Left forelimb (tissue), 1 donor: ENCODE results near the gene CCR5.

Experiments used
- DNase-seq: peaks from one replicate; pipeline ENCODE4 v3.0.0-alpha.2; 2018; ENCODE audit warnings: low spot score

Gene CCR5

DNA sequence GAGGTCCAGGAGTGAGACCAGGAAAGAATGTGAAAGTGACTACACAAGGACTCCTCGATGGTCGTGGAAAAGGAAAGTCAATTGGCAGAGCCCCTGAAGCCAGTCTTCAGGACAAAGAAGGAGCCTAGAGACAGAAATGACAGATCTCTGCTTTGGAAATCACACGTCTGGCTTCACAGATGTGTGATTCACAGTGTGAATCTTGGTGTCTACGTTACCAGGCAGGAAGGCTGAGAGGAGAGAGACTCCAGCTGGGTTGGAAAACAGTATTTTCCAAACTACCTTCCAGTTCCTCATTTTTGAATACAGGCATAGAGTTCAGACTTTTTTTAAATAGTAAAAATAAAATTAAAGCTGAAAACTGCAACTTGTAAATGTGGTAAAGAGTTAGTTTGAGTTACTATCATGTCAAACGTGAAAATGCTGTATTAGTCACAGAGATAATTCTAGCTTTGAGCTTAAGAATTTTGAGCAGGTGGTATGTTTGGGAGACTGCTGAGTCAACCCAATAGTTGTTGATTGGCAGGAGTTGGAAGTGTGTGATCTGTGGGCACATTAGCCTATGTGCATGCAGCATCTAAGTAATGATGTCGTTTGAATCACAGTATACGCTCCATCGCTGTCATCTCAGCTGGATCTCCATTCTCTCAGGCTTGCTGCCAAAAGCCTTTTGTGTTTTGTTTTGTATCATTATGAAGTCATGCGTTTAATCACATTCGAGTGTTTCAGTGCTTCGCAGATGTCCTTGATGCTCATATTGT lies 10.8 kb upstream of the CCR5 start:
- no peak for DNase-seq

DNA sequence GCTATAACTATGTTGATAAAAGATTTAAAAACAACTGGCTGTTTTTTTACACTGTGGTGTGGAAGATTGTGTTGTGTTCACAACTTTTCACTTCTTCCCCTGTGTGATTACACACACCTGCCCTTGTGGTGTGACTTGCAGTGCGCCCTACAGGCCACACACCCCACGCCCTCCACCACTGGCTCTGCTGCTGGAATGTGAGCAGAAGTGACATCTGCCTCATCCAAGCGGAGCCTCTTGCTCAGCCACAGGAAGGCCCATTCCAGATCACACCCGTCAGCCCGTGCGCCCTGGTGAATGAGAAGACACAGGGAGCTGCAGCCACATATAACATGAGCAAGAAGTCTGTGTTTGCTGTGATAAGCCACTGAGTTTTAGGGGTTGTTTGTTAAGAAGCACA lies 9.8 kb upstream of the CCR5 start:
- no peak for DNase-seq

DNA sequence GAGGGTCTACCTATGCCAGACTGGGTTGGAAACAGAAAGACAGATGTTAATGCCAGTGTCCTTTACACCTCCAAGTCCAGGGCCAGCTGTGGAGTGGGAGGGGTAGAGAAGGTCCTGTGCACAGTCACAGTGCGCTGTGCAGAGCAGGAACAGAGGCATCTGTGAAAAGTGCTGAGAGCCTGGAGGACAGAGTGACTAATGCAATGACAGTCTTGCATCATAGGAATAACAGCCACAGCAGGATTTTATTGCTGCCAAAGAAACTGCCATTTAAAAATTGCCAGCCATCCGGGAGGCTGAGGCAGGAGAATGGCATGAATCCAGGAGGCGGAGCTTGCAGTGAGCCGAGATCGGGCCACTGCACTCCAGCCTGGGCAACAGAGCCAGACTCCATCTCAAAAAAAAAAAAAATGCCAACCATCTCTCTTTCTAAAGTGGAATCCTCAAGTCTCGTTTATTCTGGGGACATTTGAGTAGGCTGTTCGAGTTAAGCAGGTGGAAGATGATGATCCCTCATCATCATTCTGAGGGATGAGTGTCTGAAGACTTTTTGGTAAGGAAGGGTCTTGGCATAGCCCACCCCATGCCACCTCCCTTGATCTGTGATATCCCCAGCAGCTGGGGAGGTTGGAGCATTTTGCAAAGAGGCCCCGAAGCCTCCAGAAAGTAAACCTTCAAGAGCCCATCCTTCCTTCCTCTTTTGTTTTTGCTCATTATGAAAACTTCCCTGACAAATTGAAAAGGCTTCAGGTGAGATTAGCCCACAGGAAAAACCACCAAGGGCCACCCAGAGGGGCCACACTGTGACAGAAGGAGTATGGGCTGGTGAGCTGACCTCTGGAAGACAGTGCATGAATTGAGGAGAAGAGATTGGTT lies 9.1 kb upstream of the CCR5 start:
- DNase-seq, result no peak

DNA sequence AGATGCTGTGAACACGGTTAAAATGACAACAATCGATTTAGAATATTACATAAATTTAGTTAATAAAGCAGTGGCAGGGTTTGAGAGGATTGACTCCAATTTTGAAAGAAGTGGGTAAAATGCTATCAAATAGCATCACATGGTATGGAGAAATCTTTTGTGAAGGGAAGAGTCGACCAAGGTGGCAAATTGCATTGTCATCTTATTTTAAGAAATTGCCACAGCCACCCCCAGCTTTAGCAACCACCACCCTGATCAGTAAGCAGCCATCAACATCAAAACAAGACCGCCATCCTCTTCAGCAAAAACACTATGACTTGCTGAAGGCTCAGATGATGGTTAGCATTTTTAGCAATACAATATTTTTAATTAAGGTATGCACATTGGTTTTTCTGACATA lies 5.7 kb upstream of the CCR5 start:
- DNase-seq, result no peak

DNA sequence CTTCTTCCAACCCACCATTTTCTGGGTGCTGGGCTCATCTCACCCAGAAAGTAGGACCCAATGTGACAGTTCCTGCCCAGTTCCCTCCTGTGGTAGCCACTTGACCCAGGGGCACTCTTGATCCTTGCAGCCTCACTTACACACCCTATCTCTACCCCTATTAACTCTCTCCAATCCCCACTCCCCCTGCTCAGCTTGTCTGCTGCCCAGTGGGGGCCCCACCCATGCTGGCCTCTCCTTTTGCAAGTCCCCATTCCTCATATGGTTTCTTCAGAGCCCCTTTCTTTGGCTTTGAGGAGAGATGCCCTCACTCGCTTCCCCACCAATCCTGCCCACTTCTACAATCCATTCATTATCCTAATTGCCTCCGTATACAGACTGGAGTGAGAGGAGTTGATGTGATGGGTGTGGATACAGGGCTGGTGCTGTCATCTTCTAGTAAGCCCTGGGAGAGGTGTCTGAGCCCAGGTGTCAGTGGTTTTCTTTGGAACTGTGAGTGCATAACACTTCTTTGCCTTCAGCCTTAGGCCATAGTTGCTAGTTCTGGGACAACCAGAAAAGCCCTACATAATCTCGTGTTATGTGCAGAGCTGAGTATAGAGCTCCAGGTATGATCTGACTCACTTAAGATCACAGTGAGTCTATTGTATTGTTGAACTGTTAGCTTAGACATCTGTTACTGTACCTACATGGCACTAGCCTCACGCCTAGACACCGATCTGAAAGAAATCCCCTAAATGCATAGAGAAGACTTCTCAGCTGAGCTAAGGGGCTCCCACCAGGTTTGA lies 4.8 kb upstream of the CCR5 start:
- no peak for DNase-seq

DNA sequence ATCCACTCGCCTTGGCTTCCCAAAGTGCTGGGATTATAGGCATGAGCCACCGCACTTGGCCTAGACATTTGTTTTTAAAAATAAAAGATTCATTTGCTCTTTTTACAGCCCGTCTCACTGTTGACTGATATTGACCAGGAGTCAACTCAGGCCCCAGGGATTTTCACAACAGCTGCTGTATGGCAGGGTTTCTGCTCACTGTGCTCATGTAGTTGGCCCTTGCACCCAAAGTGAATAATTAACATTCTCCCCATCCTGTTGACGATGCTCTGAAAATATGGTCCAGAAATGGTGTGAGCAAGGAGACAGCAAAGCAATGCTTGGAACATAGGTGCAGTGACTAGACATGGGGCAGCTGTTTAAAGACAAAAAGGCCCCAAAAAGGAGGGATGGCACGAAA lies 2.9 kb upstream of the CCR5 start:
- DNase-seq, result no peak

DNA sequence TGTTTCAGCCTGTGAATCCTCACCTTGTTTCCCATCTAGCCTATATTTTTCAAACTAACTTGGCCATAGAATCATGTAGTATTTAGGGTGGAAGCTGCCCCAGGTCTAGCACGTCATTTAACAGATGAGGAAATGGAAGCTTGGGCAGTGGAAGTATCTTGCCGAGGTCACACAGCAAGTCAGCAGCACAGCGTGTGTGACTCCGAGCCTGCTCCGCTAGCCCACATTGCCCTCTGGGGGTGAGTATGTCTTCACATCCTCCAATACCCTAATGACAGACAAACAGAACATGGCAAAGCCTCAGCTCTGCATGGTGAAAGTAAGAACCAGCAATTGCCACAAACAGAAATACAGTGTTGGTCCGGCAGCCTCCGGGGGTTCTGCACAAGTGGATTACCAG lies 2.2 kb upstream of the CCR5 start:
- DNase-seq, result no peak

DNA sequence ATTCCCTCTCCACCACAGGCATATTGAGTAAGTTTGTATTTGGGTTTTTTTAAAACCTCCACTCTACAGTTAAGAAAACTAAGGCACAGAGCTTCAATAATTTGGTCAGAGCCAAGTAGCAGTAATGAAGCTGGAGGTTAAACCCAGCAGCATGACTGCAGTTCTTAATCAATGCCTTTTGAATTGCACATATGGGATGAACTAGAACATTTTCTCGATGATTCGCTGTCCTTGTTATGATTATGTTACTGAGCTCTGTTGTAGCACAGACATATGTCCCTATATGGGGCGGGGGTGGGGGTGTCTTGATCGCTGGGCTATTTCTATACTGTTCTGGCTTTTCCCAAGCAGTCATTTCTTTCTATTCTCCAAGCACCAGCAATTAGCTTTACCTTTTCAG lies 1.6 kb upstream of the CCR5 start:
- no peak for DNase-seq

DNA sequence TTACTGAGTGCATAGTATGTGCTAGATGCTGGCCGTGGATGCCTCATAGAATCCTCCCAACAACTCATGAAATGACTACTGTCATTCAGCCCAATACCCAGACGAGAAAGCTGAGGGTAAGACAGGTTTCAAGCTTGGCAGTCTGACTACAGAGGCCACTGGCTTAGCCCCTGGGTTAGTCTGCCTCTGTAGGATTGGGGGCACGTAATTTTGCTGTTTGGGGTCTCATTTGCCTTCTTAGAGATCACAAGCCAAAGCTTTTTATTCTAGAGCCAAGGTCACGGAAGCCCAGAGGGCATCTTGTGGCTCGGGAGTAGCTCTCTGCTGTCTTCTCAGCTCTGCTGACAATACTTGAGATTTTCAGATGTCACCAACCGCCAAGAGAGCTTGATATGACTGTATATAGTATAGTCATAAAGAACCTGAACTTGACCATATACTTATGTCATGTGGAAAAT lies 1.0 kb upstream of the CCR5 start:
- no peak for DNase-seq

DNA sequence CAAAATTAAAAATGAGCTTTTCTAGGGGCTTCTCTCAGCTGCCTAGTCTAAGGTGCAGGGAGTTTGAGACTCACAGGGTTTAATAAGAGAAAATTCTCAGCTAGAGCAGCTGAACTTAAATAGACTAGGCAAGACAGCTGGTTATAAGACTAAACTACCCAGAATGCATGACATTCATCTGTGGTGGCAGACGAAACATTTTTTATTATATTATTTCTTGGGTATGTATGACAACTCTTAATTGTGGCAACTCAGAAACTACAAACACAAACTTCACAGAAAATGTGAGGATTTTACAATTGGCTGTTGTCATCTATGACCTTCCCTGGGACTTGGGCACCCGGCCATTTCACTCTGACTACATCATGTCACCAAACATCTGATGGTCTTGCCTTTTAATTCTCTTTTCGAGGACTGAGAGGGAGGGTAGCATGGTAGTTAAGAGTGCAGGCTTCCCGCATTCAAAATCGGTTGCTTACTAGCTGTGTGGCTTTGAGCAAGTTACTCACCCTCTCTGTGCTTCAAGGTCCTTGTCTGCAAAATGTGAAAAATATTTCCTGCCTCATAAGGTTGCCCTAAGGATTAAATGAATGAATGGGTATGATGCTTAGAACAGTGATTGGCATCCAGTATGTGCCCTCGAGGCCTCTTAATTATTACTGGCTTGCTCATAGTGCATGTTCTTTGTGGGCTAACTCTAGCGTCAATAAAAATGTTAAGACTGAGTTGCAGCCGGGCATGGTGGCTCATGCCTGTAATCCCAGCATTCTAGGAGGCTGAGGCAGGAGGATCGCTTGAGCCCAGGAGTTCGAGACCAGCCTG lies 984 bp downstream of the CCR5 start:
- DNase-seq, result no peak

DNA sequence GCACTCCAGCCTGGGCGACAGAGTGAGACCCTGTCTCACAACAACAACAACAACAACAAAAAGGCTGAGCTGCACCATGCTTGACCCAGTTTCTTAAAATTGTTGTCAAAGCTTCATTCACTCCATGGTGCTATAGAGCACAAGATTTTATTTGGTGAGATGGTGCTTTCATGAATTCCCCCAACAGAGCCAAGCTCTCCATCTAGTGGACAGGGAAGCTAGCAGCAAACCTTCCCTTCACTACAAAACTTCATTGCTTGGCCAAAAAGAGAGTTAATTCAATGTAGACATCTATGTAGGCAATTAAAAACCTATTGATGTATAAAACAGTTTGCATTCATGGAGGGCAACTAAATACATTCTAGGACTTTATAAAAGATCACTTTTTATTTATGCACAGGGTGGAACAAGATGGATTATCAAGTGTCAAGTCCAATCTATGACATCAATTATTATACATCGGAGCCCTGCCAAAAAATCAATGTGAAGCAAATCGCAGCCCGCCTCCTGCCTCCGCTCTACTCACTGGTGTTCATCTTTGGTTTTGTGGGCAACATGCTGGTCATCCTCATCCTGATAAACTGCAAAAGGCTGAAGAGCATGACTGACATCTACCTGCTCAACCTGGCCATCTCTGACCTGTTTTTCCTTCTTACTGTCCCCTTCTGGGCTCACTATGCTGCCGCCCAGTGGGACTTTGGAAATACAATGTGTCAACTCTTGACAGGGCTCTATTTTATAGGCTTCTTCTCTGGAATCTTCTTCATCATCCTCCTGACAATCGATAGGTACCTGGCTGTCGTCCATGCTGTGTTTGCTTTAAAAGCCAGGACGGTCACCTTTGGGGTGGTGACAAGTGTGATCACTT lies 2.0 kb downstream of the CCR5 start:
- no peak for DNase-seq

DNA sequence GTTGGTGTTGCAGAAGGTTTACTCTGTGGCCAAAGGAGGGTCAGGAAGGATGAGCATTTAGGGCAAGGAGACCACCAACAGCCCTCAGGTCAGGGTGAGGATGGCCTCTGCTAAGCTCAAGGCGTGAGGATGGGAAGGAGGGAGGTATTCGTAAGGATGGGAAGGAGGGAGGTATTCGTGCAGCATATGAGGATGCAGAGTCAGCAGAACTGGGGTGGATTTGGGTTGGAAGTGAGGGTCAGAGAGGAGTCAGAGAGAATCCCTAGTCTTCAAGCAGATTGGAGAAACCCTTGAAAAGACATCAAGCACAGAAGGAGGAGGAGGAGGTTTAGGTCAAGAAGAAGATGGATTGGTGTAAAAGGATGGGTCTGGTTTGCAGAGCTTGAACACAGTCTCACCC lies 4.0 kb downstream of the CCR5 start:
- no peak for DNase-seq

DNA sequence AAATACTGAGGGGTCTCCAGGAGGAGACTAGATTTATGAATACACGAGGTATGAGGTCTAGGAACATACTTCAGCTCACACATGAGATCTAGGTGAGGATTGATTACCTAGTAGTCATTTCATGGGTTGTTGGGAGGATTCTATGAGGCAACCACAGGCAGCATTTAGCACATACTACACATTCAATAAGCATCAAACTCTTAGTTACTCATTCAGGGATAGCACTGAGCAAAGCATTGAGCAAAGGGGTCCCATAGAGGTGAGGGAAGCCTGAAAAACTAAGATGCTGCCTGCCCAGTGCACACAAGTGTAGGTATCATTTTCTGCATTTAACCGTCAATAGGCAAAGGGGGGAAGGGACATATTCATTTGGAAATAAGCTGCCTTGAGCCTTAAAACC lies 4.5 kb downstream of the CCR5 start:
- no peak for DNase-seq

DNA sequence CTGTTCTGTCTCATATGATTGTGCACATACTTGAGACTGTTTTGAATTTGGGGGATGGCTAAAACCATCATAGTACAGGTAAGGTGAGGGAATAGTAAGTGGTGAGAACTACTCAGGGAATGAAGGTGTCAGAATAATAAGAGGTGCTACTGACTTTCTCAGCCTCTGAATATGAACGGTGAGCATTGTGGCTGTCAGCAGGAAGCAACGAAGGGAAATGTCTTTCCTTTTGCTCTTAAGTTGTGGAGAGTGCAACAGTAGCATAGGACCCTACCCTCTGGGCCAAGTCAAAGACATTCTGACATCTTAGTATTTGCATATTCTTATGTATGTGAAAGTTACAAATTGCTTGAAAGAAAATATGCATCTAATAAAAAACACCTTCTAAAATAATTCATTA lies 5.1 kb downstream of the CCR5 start:
- no peak for DNase-seq

DNA sequence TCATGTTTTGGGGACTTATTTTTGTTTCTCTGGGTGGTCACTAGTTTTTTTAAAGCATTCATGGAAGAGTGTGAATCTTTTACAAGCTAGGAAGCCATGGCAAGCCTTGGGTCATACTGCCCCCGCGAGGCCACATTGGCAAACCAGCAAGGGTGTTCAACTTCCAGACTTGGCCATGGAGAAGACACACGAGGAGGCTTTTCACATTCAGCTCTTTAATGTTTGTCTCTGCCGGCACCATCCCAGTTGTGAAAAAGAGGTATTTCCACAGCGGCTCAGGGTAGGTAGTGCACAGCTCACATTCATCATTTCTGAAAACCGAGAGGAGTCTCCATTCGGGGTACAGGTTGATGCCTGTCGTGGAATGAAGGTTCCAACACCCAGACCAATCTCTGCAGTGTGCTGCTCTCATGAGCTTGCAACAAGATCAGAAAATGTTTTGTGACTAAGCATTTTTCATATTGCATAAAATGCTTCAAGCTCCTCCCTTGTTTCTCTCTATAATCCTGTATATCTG lies 7.7 kb downstream of the CCR5 start:
- no peak for DNase-seq

DNA sequence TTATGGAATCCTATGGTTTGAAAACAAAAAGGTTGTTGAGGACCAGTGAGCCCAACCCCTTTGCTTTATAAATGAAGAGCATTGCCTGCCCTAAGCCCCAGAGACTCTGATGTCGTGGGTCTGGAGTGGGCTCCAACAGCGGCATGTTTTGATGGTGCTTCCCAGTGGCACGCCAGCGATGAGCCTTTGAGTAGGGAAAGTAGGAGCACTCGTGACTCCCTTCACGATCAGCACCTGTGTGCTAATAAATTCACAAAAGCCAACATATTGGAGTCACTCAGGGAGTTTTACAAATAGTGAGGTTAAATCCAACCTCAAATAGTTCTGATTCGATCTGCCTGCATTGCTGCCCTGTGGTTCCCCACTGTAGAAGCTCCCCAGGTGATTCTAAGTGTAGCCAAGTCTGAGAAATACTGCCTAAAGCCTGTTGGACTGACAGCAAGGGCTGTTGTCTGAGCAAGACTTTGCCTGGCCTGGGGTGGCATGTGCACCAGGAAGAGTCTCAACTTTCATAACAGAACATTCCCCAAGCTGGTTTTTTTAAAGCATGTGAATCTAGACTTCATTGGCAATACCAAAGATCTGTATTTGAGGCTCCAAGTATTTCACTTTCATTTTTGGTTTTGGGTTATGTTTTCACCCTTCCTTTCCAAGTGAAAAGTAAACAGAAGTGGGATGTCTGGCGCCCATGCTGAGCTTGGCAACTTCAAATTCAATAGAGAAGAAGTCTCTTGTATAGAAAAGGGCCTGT lies 9.9 kb downstream of the CCR5 start:
- no peak for DNase-seq

DNA sequence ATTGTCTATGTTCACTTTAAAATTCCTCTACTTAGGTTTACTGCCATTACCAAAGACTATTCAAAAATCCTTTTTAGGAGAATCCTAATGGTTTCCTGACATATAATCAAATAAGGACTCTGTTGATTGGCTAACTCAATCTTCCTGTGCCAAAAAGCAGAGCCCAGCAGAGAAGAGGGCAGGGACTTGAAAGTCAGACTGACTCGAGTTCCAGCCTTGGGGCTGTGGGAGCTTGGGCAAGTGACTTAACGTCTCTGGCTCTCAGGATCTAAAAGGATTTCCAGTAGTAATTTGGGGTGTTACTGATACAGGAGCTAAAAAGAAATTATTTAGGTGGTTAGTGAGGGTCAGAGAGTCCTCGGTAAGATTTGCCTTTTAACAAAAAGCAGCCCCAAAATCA lies 10.9 kb downstream of the CCR5 start:
- no peak for DNase-seq

DNA sequence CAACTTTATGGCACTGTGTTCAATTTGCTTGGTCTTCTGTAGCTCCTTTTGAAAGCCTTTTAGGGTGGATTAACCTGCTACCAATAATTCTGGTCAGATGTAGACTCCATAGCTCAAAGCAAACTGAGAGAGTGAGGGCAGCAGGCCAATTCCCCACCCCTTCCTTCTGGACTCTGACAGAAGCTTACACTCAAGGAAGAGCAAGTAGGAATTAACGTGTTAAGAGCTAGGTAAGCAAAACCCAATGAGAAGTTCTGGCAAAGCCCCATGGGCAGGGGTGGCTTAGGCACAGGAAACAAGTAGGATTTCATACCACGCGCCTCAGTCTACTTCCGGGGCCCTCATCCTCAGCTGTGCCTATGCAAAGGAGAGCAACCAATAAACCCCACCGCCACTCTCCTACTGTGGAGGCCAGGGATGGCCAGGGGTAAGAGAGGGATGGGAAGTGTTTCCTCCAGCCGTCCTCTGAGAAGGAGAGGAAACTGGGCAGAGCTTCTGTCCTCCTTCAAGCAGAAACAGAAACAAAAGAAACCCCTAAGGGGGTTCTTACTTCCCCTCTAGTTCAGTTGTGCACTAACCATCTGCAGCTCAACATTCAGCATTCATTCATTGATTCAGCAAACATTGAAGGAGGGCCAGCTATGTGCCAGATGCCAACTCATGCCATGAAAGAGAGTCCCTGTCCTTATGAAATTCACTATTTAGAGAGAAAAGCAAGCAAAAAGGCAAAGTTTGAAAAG lies 12.6 kb downstream of the CCR5 start:
- no peak for DNase-seq

DNA sequence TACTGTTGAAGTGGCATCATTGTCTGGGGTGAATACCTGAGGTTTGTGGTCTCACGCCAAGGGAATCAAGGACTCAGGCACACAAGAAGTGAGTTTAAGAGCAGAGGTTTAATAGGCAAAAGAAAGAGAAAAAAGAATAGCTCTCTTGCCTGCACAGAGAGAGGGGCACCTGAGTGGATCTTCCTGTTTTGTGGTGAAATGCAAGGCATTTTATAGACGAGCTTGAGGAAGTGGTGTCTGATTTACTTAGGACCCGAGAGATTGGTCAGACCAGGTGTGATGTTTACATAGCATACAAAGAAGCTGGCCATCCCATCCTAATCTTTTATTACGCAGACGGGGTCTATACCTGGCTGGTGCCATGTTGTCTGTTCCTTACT lies 13.2 kb downstream of the CCR5 start:
- DNase-seq, result no peak
